ENCODE results near the gene CPLX1.
"Not testable (repeated sequence)": the region's sequence is repeated elsewhere in the genome, so short reads cannot be mapped to it uniquely, and the experiment has no call there.

Gene CPLX1

GRCh38 chr4:774419-775092, 51.4 kb downstream of the CPLX1 start:
- DNase-seq = not testable (repeated sequence)

- no peak for DNase-seq
These were observed 52.7 kb downstream of the CPLX1 start for GRCh38 chr4:773214-773613.

GRCh38 chr4:772776-773175, 53.2 kb downstream of the CPLX1 start:
- DNase-seq = no peak

DNA sequence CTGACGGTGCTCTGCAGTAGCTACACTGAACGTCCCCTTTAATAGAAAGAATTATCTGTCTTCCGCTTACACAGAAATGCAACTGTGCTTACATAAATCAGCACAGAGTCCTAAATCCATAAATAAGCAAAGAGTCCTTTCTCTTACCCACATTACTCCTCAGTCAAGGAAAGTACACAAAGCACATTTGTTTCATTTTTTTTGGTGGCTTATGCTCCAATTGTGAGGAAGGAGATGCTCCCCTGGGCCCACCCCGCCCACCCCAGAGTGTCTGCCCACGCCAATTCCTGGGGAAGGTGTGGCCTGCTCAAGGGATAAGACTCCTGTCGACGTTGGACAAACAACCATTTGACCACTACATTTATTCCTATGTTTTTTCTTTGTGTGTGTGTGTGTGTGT, 53.8 kb downstream of the CPLX1 start:
- DNase-seq = no peak

DNA sequence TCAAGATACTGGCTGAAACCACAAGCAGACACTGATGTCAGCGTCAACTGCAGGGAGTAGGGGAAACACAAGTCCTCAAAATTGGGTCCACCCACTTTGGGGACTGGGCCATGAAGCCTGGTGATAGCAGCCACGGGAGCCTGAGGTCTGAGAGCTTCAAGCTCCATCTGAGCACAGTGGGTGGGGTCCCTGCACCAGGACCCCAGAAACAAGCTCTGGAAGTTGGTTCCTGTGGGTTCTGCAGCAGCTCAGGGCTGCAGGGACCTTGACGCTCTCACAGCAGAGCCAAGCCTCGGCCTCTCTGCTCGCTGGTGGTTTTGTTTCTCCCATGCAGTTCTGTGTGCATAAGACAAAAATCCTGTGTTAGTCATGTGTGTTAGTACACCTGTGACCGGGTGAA, 54.5 kb downstream of the CPLX1 start:
- DNase-seq = no peak

- DNase-seq = peak; percentile 27
These were observed 55.9 kb downstream of the CPLX1 start for GRCh38 chr4:770022-770421.

GRCh38 chr4:769511-769910, 56.4 kb downstream of the CPLX1 start:
- DNase-seq = no peak

DNA sequence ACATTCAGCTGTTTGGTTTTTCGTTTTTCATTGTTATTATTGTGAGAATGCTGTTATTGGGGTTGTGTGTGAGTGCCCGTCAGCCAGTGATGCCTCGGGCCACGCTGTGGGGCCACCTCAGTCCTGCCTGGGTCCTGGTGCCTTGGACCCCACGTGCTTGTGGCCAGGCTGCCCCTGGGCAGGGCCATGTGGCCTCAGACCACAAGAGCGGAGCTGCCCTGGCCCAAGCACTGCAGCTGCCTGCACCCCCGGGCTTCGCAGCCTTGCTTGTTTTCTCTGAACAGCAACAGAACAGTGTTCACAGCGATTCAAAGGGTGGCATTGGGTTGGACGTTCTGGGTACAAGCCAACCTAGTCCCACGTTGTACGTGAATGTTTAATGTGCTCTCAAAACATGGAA, 56.9 kb downstream of the CPLX1 start:
- no peak for DNase-seq

- no peak for DNase-seq
These were observed 57.9 kb downstream of the CPLX1 start for GRCh38 chr4:768076-768475.

- DNase-seq = no peak
These were observed 59.2 kb downstream of the CPLX1 start for GRCh38 chr4:766559-767283.

GRCh38 chr4:766152-766515, 59.8 kb downstream of the CPLX1 start:
- DNase-seq = peak; percentile 25

DNA sequence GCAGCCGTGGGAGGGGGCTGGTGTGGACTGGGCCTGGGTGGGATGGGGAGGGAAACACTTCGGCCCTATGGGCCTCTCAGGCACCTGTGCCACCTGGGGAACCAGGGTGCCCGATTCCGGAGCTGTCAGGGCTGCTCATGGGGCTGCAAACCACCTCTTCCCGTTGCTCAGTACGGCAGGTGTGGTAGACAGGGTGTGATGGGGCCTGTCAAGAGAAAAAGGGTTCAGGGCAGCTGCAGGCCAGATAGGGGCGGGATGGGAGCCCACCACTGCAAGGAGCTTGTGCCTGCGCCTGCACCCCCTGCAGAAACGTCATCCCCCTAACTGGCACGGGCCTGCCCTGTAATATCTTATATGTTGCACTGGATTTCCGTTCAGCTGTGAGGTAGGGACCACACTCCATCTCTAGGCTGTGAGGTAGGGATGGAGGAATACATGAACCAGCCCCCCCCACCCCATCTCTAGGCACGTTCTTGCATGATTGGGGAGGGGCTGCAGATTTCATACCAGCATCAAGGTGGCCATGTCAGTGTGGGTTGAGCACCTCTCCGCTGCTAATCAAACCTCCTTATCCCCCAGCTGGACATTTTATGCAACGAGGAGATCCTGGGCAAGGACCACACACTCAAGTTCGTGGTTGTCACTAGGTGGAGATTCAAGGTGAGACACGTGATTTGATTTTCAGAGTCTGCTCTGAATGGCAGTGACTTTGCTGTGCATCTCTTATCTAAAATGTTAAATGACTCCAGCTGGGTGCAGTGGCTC, 61.3 kb downstream of the CPLX1 start:
- no peak for DNase-seq

DNA sequence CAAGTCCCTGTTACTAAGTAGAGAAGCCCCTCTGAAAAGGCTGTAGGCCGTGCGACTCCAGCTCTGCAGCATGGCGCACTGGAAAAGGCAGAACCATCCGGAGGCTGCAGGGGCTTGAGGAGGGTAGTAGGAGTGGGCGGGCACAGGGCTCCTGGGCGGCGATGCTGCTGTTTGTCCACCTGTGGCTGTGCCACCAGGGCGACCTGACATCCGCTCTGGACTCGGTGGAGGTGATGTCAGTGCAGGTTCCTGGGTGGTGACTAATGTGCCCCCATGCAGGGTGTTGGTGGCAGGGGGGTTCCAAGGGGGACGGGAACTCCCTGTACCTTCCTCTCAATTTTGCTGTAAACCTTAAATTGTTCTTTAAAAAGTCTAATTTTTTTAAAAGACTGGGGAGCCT, 62.0 kb downstream of the CPLX1 start:
- no peak for DNase-seq

DNA sequence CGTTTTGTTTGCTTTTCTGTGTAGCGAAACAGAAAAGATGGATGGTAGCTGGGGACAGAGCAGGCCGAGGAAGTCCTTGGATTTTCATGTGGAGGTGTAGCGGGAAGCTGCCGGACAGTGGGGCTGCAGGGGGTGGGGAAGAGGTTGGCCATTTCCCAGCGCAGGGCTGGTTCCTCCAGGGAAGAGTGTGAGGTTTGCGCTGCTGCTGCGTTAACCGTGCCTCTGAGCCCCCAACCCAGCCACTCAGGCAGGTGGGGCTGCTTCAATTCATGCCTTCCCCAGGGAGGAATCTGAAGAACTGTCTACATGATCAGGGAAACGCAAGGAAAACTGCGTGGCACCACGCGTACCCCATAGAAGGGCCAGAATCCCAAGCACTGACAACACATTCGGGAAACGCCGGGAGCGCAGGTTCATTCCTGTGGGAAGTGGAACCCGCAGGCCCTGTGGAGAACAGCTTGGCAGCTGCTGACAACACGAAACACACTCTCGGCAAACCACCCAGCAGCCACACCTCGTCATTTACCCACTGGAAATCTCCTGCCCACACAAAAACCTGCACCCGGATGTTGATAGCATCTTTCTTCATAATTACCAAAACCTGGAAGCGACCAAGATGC, 62.6 kb downstream of the CPLX1 start:
- DNase-seq = no peak

DNA sequence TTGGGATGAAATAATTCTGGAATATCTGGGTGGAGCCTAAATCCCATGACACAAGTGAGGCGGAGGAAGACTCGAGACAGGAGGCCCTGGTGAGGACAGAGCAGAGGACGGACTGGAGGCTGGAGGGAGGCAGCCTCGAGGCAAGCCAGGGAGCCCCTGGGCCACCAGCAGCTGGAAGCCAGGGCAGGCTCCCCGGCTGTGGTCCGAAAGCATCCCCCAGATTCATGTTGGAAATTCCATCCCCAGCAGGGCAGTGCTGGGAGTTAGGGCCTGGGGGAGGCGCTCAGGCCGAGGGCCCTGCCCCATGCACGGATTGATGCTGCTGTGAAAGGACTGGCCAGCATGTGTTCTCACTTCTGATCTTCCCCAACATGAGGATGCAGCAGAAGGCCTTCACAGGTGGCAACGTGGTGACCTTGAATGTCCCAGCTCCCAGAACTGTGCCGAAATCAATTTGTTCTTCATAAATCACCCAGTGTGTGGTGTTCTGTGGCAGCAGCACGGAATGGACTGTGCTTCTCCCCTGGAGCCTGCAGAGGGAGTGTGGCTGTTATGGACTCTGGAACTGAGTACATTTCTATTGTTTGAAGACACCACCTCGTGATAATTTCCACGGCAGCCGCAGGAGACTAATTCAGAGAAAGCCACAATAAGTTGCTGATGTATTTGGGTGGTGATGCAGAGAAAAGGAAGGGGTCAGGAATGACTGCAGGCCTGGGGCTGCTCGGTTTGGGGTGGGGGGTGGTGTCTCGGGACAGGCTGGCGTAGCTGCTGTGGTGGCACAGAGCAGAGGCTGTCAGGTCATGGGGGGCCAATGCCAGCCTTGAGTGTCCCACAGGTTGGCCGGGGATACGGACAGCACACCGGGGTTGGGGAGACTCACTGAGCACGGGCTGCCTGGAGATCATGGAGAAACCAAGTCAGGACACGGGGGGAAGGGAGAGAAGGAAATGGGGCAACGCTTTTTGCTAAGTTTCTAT, 63.4 kb downstream of the CPLX1 start:
- DNase-seq = peak; percentile 39

- DNase-seq = no peak
These were observed 64.2 kb downstream of the CPLX1 start for GRCh38 chr4:761739-762138.

DNA sequence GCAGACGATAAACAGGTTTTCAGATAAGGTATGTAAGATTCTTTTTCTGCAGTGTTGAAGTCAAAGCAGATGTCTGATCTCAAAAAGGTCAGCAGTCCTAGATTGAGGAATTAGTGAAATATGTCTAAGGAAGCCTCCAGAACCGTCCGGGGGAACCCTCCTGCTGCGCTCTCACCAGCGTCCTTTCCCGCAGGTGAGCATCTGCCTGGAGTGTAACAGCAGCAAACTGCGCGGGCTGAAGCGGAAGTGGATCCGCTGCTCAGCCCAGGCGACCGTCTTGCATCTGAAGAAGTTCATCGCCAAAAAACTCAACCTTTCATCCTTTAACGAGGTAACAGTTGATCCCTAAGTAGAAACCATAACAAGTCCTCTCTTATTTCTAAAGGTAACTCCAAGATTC, 64.8 kb downstream of the CPLX1 start:
- no peak for DNase-seq

DNA sequence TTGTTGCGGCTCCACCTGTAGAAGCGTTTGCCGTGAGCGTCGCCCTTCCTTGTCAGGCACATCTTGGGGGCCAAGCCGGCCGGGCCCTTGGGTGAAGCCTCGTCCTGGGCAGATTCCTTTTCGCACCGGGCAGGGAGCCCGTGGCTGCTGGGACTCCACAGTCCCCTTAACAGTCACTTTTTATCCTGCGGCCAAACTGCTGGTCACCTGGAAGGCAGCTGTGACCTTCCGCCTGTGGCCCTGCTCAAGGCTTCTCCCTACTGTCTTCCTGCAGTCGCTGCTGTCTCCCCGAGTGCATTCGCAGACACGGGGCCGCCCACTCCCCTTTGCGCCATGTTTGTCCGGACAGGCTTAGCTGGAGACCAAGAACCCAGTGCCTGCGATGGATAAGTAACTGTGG, 65.3 kb downstream of the CPLX1 start:
- DNase-seq = no peak

DNA sequence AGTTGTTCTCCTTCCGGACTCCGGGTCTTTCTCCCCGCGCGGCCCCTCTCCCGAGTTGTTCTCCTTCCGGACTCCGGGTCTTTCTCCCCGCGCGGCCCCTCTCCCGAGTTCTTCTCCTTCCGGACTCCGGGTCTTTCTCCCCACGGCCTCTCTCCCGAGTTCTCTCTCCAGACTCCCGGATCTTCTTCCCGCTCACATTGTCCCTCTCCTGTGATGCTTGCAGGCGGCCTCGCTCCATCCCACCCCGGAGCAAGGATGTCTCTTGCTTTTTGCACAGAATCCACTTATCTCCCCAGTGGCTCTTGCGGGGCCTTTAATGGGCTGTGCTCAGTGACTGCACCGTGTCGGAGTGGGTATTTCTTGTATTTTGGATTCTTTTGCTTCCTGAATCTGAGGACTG, 66.1 kb downstream of the CPLX1 start:
- not testable (repeated sequence) for DNase-seq

DNA sequence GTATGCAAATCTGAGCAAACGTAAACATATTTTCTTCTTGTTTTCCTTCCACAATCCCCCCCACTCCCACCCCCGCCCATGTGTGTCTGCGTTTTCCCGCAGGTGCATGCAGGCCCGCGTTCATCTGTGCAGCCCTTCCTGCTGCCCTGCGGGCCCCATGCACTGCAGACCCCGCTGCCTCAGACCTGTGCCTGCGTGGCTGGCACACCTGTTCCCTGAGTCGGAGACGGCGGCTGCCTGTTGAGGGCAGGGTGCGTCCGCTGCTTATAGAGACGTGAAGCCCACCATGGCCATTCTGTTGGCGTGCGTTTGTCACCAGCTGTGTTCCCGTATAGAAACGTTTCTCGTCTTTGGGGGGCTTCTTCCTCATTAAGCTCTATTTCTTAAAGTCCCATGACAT, 68.8 kb downstream of the CPLX1 start:
- no peak for DNase-seq

DNA sequence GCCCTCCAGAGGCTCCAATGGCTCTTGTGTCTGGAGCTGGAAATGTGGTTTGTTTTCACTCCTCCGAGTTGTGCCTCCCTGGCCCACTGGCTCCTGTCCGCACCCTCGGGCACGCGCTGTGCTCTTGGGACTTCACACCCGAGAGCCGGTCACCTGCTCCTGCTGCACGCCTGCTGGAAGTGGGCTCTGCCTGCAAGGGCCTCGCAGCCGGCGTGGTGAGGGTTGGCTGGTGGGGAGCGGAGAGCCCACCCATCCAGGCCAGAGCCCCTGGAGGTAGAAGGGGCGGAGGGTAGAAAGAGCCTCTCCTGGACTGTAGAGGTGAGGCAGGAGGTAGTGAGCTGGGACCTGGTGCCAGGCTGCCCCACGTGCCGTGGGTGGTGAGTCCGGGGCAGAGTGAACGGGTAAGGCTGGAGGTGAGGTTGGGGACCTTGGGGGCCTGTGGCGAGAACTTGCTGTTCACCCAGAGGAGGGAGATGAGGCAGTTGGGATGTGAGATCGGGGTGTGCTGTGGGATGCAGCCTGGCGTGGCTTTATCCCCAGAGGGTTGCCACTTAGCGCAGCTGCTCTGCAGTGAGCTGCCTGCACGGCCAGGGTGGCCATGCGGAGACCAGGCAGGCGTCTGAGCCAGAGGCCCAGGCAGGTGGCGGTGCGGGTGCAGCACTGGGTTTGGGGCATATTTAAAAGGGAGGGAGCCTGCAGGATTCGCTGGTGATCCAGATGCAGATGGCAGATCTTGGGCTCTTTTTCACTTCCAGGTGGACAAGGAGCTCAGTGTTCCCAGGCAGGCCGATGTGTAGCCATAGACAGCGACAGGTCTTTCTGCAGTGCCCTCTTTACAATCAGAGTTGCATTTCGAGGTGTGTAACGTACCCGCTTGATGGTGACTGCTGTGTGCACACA, 71.5 kb downstream of the CPLX1 start:
- DNase-seq = no peak
